Neural cell (in vitro differentiated cells): ENCODE measurements around the gene SMARCC1. TPM values are rescaled to one million over a fixed set of nuclear protein-coding genes. Genes with fewer than 3 reads are reported as not detected.

ENCODE experiments used
- H2AFZ ChIP-seq: fragments of 200-600, 300-800 bp; sonication (generic), shearing (Covaris generic); 2 replicates; pipeline ENCODE4 v1.6.0; 2014; ENCODE audit warnings: low read depth, mild to moderate bottlenecking, antibody characterized with exemption, low read length, moderate library complexity
- H3F3A ChIP-seq: fragments of 200-600 bp; shearing (Covaris generic); 2 replicates; pipeline ENCODE4 v1.6.1; 2016; ENCODE audit warnings: mild to moderate bottlenecking, moderate library complexity, mixed read lengths, antibody characterized with exemption, low read length; ENCODE audit not compliant: insufficient read depth, poor library complexity, severe bottlenecking
- H3K27ac ChIP-seq: fragments of 200-600, 300-800 bp; sonication (generic), shearing (Covaris generic); 2 replicates; pipeline ENCODE4 v1.5.1; 2014; ENCODE audit warnings: mild to moderate bottlenecking, low read length, moderate library complexity
- H3K27me3 ChIP-seq: fragments of 300-800, 200-600 bp; sonication (generic), shearing (Covaris generic); 2 replicates; pipeline ENCODE4 v1.6.0; 2014; ENCODE audit warnings: mild to moderate bottlenecking, low read depth, low read length, moderate library complexity; ENCODE audit not compliant: insufficient read depth
- H3K36me3 ChIP-seq: fragments of 300-800, 200-600 bp; sonication (generic), shearing (Covaris generic); 2 replicates; pipeline ENCODE4 v1.5.1; 2014; ENCODE audit warnings: mild to moderate bottlenecking, antibody characterized with exemption, low read length, moderate library complexity; ENCODE audit not compliant: insufficient read depth
- H3K4me2 ChIP-seq: fragments of 300-800, 200-600 bp; sonication (generic), shearing (Covaris generic); 2 replicates; pipeline ENCODE4 v1.6.0; 2014; ENCODE audit warnings: mild to moderate bottlenecking, low read length
- H3K4me3 ChIP-seq: fragments of 300-800, 200-600 bp; sonication (generic), shearing (Covaris generic); 2 replicates; pipeline ENCODE4 v1.5.1; 2014; ENCODE audit warnings: mild to moderate bottlenecking, low read length, moderate library complexity
- H3K79me2 ChIP-seq: fragments of 200-600 bp; shearing (Covaris generic); replicated peaks from 2 replicates; pipeline ENCODE4 v1.6.0; 2014; ENCODE audit warnings: mild to moderate bottlenecking, low read length, moderate library complexity; ENCODE audit not compliant: insufficient read depth
- H3K9ac ChIP-seq: fragments of 300-800, 200-600 bp; sonication (generic), shearing (Covaris generic); 2 replicates; pipeline ENCODE4 v1.6.1; 2016; ENCODE audit warnings: mild to moderate bottlenecking, low read length, mixed read lengths
- H3K9me2 ChIP-seq: fragments of 200-600 bp; shearing (Covaris generic); 2 replicates; pipeline ENCODE4 v1.6.1; 2016; ENCODE audit warnings: mild to moderate bottlenecking, low read length, mixed read lengths; ENCODE audit not compliant: insufficient read depth
- H3K9me3 ChIP-seq: fragments of 200-600, 300-800 bp; sonication (generic), shearing (Covaris generic); 2 replicates; pipeline ENCODE4 v1.6.1; 2016; ENCODE audit warnings: mild to moderate bottlenecking, mixed run types, low read length, moderate library complexity, mixed read lengths
- H4K20me1 ChIP-seq: fragments of 200-600 bp; shearing (Covaris generic); 2 replicates; pipeline ENCODE4 v1.6.1; 2016; ENCODE audit warnings: mild to moderate bottlenecking, mixed run types; ENCODE audit not compliant: insufficient read depth
- CTCF ChIP-seq: fragments of 450-650 bp; IDR thresholded peaks from 2 replicates; pipeline ENCODE4 v1.5.1; 2014; ENCODE audit warnings: antibody characterized with exemption, mild to moderate bottlenecking, moderate library complexity; ENCODE audit not compliant: poor library complexity, severe bottlenecking
- EP300 ChIP-seq: fragments of 450-650 bp; conservative IDR thresholded peaks from 2 replicates; pipeline ENCODE4 v1.6.1; 2014; ENCODE audit warnings: antibody characterized with exemption, mild to moderate bottlenecking, moderate library complexity; ENCODE audit not compliant: poor library complexity, severe bottlenecking
- EZH2 ChIP-seq: fragments of 200-600, 300-800 bp; shearing (Covaris generic), sonication (generic); IDR thresholded peaks from 2 replicates; pipeline ENCODE4 v1.6.1; 2014; ENCODE audit warnings: antibody characterized with exemption, low read length, borderline replicate concordance, mild to moderate bottlenecking; ENCODE audit not compliant: insufficient read depth, poor library complexity, severe bottlenecking
- MXI1 ChIP-seq: fragments of 450-650 bp; conservative IDR thresholded peaks from 2 replicates; pipeline ENCODE4 v1.6.1; 2014; ENCODE audit warnings: antibody characterized with exemption, mild to moderate bottlenecking; ENCODE audit not compliant: poor library complexity, severe bottlenecking
- POLR2AphosphoS5 ChIP-seq: IDR thresholded peaks from 2 replicates; pipeline ENCODE4 v1.6.1; 2012
- RAD21 ChIP-seq: fragments of 450-650 bp; conservative IDR thresholded peaks from 2 replicates; pipeline ENCODE4 v1.6.1; 2014; ENCODE audit warnings: antibody characterized with exemption, mild to moderate bottlenecking, moderate library complexity
- REST ChIP-seq: IDR thresholded peaks from 2 replicates; pipeline ENCODE4 v1.6.1; 2012; ENCODE audit warnings: borderline replicate concordance
- SMC3 ChIP-seq: fragments of 450-650 bp; conservative IDR thresholded peaks from 2 replicates; pipeline ENCODE4 v1.6.1; 2014; ENCODE audit warnings: antibody characterized with exemption, mild to moderate bottlenecking, moderate library complexity; ENCODE audit not compliant: poor library complexity
- TAF1 ChIP-seq: IDR thresholded peaks from 2 replicates; pipeline ENCODE4 v1.6.1; 2012; ENCODE audit warnings: low read depth
- polyA plus RNA-seq: library from polyadenylated mRNA; depleted of rRNA; stranded (reverse); fragments of >200 nt; gene quantifications from 2 replicates; pipeline ENCODE4 v1.2.3, GENCODE V29; 2014

The SMARCC1 gene
- polyA plus RNA-seq, 1 donor from 2014 or later = 29.4 TPM

GRCh38 chr3:47605652-47606051 is 176.0 kb downstream of the SMARCC1 start:
- Histone ChIP-seq H3K27ac (no peak overlapping the region), H3K9ac (no peak overlapping the region), H3K9me2 (no peaks in the 10 kb centered on the region), H3K4me3 (no peak overlapping the region), H3K79me2 (no peaks in the 10 kb centered on the region), H4K20me1 (no peaks in the 10 kb centered on the region), H2AFZ (no peak overlapping the region), H3K36me3 (peaks cover 7% of the 10 kb centered on the region), H3K27me3 (no peaks in the 10 kb centered on the region), H3K4me2 (no peak overlapping the region), H3F3A (no peaks in the 10 kb centered on the region), H3K9me3 (no peaks in the 10 kb centered on the region)
- TF ChIP-seq POLR2AphosphoS5 = no peak
- TF ChIP-seq SMC3 = no peak
- TF ChIP-seq EP300 = no peak
- TF ChIP-seq CTCF = no peak
- TF ChIP-seq REST = no peak
- TF ChIP-seq RAD21 = no peak
- TF ChIP-seq TAF1 = no peak

GRCh38 chr3:47604145-47604544 is 177.5 kb downstream of the SMARCC1 start:
- no peaks in the 10 kb centered on the region for H3K9me2 ChIP-seq
- no peak overlapping the region for H3K4me2 ChIP-seq
- TF ChIP-seq EZH2 = no peak
- TF ChIP-seq SMC3 = no peak
- TF ChIP-seq TAF1 = no peak
- no peak for TF ChIP-seq CTCF
- no peak for TF ChIP-seq POLR2AphosphoS5
- TF ChIP-seq RAD21 = no peak
- TF ChIP-seq MXI1 = no peak
- no peak for TF ChIP-seq EP300
- no peak for TF ChIP-seq REST
- no peak overlapping the region for H3K27ac ChIP-seq
- no peaks in the 10 kb centered on the region for H3K27me3 ChIP-seq
- no peaks in the 10 kb centered on the region for H3K9me3 ChIP-seq
- H4K20me1 ChIP-seq = no peaks in the 10 kb centered on the region
- no peaks in the 10 kb centered on the region for H3F3A ChIP-seq
- no peak overlapping the region for H3K9ac ChIP-seq
- no peaks in the 10 kb centered on the region for H3K36me3 ChIP-seq
- no peak overlapping the region for H2AFZ ChIP-seq
- H3K4me3 ChIP-seq = no peak overlapping the region
- H3K79me2 ChIP-seq = no peaks in the 10 kb centered on the region
